Hippocampal formation (tissue), 2 donors: ENCODE results near the gene DDN.

Experiments
- DNase-seq, 2 donors: peaks; one replicate each; lab custom pipeline; 2025; lab: John Stamatoyannopoulos, UW

DDN gene

DNA sequence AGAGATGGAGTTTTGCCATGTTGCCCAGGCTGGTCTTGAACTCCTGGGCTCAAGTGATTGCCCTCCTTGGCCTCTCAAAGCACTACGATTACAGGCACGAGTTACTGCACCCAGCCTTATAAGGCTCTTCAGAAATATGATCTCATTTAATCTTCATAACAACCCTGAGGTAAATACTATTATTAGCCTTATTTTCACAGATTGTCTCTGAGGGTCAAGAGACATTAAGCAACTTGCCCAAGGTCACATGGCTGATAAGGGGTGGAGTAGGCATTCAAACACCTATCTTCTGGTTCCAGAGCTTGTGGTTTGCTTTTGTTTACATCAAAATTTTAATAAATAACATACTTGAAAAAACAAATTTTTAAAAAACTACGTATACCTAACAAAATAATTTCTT is 14.3 kb upstream of the DDN start:
- no peak for DNase-seq

- DNase-seq = no peak
Measured at GRCh38 chr12:49012739-49013138, 13.6 kb upstream of the DDN start.

GRCh38 chr12:49010092-49010668 is 11.0 kb upstream of the DDN start:
- DNase-seq = no peak

GRCh38 chr12:49008943-49009342 is 9.8 kb upstream of the DDN start:
- no peak for DNase-seq

GRCh38 chr12:49000346-49000745 is 1.2 kb upstream of the DDN start:
- DNase-seq = peak in 1 of 2 donors; percentile 46

DNA sequence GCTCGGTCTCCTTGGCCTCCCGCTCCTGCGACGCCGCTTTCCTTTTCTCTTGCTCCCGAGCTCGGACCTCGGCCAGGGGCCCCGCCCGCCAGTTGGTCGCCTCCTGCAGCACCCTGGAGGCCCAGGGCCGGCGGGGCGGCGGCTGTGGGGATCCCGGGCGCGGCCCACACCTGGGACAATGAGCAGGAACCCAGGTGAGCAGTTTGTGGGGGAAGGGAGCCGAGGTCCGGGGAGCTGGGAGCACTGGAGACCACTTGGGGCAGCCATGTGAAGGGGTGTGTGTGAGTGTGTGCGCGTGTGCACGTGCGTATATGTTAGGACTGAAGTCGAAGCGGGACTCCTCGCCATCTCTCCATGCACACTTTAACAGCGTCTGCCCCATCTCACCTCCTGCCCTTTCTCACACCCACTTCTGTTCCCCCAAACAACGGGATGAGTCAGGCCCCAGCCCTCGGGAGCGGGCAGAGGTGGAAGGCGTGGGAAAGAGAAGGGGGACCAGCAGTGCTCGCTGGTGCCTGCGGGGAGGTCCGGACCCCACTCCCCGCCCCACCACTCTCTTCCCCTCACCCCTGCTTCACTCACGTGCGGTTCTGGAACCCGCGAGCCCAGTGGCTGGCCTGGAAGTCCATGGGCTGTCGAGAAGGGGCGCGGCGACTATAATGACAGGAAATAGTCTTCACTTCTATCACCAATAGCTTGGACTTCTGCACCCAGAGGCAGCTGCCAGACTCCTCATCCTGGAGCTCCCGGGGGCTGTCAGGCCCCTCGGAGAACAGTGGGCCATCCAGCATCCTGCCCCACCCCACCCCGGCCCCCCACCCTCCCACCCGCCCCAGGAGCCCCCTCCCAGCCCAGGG is 450 bp downstream of the DDN start:
- DNase-seq = no peak

DNA sequence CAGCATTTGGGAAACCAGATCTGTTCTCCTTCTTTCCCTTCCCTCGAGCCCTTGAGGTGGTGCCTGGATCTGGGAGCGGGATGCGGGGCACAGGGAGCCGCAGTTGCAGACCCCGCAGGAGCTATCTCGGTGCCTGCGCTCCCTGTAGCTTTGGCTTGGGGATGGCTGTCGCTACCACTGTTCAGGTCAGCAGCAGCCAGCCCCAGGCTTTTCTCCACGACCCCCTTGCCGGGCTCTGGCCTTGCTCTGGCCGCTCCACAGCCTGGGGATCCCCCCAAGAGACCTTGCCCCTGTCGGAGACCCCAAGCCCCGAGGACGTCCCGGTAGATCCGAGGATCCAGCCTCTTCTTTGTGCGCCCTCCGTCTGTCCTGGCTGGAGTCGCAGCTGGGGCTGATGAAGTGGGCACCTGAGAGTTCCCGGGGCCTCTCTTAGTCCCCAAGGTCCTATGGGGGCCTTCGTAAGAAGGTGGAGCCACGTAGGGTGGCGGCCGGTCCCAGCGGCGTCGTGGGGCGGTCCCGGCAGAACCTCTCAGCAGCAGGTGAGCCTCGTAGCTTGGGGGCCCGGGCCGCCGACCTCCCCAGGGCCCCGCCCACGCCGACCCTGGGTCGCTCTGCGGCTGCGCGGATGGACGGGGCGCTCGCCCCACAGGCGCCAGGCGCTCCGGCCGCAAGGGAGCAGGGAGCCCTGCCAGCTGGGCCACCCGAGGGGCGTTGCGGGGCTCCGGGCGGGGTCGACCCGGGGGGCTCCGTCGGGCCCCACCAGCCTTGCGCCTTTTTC is 1.3 kb downstream of the DDN start:
- no peak for DNase-seq

DNA sequence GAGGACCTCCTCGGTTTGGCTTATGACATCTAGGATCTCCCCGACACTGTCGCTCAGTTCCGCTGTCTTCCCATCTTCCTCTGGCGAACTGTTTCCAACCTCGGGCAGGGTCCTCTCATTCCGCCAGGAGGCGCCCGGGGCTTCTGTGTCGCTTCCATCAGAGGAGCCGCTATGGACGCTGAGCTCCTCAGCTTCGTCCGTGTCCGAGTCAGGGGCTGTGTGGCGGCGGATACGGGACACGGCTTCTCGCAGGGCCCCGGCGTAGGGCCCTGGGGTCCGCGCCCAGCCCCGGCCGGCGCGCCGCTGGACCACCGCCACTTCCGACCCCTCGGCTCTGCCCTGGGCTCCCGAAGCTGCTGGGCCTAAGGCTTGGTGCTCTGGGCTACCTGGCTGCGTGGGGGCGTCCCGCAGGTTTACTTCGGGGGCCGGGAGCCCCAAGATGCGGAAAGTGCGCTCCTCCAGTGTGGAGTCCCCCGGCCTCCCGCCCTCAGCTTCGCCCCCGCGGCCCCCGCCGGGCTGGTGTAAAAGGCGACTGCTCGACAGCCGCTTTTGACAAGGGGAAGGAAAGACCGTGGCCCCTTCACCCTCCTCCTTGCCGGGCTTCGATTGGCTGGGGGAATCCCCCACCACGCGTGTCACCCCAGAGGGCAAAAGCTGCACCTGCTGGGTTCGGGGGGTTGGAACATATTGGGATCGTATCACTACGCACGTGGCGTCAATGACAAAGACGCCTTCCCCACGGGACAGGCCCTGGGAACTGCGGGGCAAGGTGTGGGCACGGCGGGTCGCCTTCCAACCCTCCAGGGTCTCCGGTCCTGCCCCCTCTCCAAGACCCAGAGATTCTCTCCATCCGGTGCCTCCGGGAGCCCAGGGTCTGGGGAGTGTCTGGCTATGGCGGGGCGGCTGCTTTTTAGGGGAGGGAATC is 2.1 kb downstream of the DDN start:
- DNase-seq = peak; percentile 52 to 69

GRCh38 chr12:48995086-48995879 is 3.9 kb downstream of the DDN start:
- peak; percentile 47 to 78 for DNase-seq

DNA sequence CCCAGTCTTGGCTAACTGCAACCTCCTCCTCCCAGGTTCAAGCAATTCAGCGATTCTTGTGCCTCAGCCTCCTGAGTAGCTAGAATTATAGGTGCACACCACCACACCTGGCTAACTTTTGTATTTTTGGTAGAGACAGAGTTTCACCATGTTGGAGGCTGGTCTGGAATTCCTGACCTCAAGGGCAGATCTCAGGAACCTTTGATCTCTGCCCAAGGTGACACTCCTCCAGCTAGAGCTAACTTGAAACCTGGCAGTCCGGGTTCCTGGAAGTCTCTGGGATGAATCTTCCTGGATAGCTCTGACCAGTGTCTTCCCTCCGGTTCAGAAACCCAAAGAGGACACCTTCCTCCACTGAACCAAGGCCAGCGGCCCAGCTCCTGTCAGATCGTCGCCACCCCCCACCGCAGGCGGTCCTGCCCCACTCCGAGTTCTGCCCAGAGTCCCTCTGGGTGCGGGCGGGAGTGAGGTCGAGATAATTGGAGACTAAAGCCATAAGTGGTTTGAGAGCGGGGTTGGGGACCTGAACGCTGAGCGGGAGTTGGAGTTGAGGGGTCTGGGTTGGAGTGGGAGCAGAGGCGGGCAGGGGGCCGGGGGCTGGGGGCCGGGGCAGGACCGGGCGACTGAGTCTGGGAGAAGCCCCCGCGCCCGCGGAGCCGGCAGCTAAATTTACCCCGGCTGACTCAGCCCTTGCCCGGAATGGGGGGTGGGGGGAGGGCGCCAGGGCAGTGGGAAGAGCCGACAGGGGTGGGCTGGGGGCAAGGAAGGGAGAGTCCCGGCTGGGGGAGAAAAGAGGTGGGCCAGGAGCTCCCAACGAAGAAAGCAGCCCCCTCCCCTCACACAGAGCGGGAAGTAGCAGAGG is 4.7 kb downstream of the DDN start:
- DNase-seq = no peak

DNA sequence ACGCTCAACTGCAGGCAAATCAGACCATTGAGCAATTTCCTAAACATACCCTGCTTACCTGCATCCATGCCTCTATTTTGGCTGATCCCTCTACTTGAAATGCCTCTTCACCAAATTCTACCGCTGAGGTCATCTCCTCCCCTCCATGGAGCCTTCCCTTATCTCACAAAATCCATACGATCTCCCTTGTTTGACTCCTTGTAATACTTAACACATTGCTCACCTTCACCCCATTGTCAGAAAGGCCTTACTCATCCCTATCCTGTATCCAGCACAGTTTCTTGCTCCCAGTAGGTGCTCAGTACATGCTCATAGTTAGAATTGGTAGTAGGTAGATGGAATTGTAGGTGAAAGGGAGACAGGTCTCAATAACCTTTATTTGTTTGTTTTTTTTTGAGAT is 5.4 kb downstream of the DDN start:
- DNase-seq = no peak

DNA sequence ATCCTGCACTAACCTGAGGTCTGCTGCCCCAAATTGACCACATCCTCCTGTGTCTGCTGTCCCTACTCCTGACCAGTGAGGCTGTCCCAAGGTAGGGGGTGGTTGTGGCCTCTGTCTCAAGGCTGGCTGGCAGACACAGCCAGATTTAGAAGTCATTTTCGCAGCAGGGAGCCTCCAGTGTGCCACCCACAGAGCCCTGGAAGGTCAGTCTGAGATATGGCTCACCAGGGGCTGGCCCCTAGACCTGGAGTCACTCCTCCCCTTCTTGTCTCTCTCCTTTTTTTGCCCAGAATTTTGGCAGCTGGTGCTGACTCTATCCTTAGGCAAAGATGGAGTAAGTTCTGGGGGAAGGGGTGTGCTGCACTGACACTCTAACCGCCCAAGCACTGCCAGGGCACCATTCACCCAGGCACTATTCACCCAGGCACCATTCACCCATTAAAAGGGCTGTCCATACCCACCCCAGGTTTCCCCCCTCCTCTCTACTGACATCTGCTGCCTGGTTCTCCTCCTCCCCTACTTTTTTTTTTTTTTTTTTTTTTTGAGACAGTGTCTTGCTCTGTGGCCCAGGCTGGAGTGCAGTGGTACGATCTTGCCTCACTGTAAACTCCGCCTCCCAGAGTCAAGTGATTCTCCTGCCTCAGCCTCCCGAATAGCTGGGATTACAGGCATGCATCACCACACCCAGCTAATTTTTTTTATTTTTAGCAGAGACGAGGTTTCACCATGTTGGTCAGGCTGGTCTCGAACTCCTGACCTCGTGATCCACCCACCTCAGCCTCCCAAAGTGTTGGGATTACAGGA is 7.7 kb downstream of the DDN start:
- no peak for DNase-seq

- no peak for DNase-seq
Measured at GRCh38 chr12:48990552-48990951, 8.6 kb downstream of the DDN start.

DNA sequence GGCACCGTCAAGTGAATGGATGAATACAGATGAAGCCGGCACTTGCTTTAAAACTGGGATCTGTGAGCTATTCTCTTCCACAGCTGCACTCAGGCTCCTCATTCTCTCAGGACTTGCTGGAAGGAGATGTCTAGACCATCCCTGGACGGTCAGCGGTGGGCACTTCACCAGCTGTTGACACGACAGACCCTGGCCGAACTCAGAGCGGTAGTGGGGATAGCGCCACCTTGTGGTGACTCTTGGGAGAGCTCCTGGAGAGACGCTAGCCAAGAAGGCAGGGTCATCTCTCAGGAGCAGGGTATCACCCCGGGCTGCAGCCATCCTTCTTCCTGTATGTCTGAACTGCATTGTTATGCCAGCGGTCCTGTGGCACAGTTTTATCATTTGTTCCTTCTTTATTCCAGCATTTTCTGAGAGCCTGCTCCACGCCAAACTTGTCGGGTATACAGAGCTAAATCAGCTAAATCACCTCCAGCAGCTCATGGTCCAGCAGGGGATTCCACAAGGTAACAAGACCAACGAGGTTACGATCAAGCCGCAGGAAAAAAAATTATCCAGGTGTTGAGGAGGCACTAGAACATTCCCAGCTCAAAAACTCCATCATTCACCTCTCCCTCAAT is 11.0 kb downstream of the DDN start:
- peak in 1 of 2 donors; percentile 39 for DNase-seq

- no peak for DNase-seq
Measured at GRCh38 chr12:48986720-48987291, 12.4 kb downstream of the DDN start.

GRCh38 chr12:48985901-48986300 is 13.3 kb downstream of the DDN start:
- no peak for DNase-seq

DNA sequence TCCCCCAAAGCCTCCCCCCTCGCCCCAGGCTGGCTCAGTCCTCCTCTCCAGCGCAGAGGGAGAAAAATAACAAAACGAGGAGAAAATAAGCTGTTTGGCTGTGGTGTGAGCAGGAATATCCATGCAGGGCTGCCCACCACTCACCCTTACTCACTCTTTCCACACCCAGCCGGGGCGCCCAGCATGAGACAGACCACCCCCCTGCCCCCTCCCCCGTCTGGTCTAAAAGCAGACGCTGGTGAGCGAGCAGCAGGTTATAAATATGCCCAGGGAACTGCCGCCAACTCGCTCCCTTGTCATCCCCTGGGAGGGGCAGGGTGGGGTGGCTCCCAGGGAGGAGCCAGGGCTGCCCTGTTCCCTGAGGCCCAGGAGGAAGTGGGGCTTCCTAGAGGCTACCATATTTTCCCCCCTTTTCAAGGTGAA is 13.7 kb downstream of the DDN start:
- no peak for DNase-seq

GRCh38 chr12:48982397-48983080 is 16.6 kb downstream of the DDN start:
- DNase-seq = no peak
